Forelimb muscle (tissue), 1 donor: ENCODE results near the gene CBLIF. TPM values are rescaled to one million over a fixed set of nuclear protein-coding genes. Genes with fewer than 3 reads are reported as not detected.
"Not testable (repeated sequence)": the region's sequence is repeated elsewhere in the genome, so short reads cannot be mapped to it uniquely, and the experiment has no call there.

Experiments
- DNase-seq: peaks from one replicate; pipeline ENCODE4 v3.0.0-alpha.2; 2013; ENCODE audit warnings: low read depth
- polyA plus RNA-seq: library from polyadenylated mRNA; unstranded; fragments of 120-200 nt; gene quantifications from one replicate; pipeline ENCODE4 v1.2.1, GENCODE V29; 2013; ENCODE audit not compliant: insufficient read length

Gene CBLIF
- polyA plus RNA-seq, 1 donor, result not detected

DNA sequence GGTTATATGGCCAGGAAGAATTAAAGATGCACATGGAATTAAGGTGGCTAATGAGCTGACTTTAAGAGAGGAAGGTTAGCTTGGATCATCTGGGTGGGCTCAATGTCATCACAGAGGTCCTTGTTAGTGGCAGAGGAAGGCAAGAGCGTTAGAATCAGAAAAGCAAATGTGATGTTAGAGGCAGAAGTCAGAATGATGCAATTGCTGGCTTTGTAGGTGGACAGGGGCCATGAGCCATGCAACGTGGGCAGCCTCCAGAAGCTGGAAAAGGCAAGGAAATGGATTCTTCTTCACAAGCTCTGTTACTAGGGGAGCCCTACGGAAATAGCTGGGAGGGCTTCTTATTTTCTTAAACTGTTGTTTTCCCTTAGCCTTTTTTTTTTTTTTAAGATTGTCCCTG lies 2.3 kb upstream of the CBLIF start:
- DNase-seq, result no peak

DNA sequence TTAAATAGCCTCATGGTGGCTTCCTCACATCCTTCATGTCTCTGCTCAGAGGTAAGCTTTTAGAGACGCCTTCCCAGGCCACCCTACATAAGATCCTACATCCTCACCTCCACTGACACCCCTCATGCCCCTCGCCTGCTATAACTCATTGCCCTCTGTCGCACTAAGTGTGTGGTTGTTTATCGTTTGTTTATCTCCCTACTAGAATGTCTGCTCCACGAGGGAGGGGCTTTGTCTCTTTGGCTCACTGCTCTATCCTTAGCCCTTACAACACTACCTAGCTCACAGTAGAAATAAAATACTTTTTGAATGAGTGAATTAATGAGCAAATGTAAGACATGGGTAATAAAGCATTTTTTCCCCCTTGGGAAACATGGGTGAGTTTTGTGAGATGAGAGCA lies 1.3 kb upstream of the CBLIF start:
- DNase-seq, result no peak

DNA sequence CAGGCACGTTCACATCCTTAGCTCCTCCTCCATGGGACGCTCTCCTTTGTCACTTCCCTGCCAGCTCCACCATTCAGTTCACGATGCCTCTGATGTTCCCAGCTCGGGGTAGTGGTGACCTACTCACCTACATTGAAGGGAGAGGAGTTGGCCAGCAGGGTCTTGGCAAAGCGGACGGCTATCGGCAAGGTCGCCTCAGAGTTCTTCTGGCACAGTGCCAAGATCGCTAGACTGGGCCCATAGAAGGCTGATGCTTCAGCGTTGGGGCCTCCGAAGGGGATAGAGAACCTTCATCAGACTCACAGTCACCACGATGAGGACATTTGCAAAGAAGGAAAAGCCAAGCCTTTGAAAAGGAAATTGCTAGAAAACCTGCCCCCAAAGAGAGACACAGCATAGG lies 3.0 kb downstream of the CBLIF start:
- no peak for DNase-seq

DNA sequence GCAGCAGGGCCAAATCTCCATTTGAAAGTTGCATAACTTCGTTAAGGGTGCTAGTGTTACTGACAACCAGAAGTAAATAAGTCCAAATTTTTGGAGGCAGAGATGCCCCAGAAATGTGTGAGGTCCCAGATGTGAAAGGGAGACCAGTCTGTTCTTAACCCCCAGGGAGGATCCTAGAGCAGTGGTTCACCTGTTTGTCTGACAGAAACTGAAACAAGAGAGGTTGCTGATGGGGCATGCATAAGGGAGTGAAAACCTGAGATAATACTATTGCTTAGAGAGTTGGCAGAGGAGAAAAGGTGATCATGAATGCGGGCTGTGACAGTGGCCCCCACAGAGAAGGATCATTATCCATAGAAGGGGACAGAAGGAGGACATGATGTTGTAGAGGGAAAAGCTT lies 3.8 kb downstream of the CBLIF start:
- no peak for DNase-seq

DNA sequence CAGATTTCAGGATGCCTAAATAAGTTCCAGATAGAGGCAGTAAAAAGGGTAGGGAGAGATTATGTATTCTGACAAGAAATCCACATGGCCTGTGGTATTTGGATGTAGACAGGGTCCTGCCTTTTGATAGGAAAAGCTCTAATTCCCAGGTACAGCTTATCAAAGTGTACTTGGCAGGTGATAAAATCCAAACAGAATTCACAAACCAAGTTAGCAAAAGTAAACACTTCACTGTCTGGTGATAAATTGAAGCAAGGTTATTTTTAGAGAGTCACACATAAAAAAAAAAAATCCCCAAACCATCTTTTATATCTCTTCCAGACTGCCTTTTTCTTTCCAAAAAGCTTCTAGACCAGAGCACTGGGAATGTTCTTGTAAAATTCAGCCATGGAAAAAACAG lies 5.7 kb downstream of the CBLIF start:
- DNase-seq, result no peak

DNA sequence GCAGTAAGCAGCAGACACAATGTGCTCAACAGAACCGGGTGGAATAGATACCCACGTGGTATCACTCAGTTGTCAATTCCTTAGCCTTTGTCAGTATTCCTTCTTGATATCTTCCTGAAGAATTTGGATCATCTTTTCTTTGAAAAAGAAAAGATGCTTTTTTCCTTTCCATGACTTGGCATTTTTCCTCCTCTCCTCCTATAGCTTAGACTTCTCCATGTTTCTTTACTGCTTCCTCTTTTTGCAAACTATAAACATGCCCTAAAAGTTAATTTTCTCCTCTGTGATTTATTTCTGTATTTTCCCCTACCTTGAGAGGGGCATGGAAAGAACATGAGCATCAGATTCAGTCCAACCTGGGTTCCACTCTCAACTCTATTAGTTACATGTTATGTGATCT lies 11.7 kb downstream of the CBLIF start:
- no peak for DNase-seq

DNA sequence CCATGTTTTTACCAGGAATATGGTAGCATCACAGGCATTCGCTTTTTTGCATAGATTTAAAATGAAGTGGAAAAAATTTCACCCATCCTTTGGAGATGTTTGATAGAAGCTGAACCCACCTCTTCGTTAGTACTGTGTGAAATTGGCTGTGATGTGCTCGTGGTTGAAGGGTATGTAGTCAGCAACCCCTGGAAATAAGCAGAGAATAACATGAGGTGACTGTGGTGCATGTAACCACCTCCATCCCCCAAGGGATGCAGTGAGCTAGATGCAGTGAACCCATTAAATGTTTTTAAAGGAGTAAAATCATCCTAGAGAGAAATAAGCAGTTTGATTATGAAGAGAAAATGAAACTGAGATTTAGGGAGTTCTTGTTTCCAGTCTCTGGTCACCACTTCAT lies 15.9 kb downstream of the CBLIF start:
- no peak for DNase-seq

DNA sequence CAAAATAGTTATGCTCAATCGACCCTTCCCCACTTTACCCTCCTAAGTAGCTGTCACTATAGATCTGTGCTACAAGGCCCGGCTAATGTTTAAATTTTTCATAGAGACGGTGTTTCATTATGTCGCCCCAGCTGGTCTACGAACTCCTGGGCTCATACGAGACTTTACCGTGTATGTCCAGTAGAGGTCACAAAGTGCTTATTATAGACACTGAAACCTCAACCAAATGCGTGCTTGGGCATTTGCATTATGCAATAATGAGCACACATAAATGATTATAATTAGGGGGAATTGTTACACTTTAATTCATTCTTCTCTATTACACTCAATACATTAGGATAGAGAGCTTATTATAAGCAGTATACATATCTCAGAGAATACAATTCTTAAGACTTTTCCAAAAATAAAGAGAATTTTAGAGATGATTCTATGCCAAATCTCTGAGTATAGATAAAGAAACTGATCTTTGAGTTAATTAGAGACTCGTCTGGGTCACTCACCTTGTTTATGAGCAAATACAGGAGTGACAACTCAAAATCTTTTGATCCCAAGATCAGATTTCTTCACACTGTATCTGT lies 22.2 kb downstream of the CBLIF start:
- no peak for DNase-seq

DNA sequence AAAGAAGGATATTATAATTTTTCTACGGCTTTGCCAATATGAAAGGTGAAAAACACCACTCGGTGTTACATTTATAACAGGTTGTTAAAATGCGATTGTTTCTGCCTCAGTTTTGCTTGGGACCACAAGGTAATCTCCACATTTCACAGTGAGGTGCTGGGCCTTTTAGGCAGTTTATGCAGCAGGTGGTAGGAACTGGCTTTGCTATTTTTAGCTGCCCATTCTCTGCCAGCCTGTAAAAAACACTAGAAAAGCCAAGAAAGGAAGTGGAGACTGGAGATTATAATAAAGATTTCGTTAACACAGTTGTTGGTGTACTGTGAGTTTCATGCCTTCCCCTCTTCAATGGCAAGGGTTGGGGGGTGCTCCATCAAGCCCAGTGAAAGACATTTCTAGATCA lies 26.7 kb downstream of the CBLIF start:
- no peak for DNase-seq

DNA sequence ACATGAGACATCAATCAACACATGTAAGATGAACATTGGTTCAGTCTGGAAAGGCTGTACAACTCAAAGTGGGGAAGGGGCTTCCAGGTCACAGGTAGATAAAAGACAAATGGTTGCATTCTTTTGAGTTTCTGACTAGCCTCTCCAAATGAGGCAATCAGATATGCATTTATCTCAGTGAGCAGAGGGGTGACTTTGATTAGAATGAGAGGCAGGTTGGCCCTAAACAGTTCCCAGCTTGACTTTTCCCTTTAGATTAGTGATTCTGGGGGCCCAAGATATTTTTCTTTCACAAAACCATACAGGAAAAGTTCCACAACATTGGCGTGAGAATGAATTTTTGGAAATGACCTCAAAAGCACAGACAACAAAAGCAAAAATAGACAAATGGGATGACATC lies 28.9 kb downstream of the CBLIF start:
- not testable (repeated sequence) for DNase-seq

DNA sequence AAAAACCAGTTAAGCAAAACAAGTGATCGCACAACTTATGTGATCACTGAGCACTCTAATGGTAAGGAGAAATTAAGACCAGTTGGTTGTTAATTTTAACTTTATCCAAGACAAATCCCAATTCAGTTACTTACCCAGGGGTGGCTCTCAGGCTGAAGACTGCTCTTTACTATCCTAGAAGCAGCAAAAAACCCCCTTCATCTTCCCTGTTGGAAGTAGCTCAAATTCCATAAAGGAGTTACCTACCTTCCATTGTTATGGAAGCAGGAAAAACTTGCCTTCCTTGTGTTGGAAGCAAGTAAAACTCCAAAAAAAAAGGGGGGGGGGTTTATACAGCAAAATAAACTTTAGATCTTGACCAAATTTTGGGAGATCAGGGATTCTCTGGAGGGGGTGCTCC lies 29.5 kb downstream of the CBLIF start:
- DNase-seq, result no peak

DNA sequence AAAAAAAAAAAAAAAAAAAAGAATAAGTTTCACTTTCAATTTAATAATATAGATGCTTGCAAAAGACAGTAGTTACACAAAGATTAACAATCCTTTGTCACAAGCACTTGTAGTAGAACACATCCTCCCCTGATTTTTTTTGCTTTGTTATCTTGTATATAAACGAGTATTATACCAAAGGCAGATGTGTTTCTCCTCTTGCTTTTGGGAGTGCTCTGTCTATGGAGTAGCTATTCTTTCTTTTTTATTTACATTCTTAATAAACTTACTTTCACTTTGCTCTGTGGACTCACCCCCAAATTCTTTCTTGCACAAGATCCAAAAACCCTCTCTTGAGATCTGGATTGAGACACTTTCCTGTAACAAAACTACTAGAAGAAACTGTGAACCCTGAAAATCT lies 31.3 kb downstream of the CBLIF start:
- DNase-seq, result no peak

DNA sequence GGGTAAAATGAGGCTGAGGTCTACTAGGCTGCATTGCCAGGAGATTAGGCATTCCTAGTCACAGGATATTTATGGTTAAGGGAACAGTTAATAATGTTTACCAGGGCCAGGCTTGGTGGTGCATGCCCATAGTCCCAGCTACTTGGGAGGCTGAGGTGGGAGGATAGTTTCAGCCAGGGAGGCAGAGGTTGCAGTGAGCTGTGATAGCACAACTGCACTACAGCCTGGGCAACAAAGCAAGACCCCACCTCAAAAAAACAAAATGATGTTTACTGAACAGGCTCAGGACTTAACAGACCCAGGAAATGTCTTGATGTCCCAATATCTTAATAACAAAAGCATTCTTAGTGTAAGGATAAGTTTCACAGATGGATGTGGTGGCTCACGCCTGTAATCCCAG lies 31.9 kb downstream of the CBLIF start:
- no peak for DNase-seq

DNA sequence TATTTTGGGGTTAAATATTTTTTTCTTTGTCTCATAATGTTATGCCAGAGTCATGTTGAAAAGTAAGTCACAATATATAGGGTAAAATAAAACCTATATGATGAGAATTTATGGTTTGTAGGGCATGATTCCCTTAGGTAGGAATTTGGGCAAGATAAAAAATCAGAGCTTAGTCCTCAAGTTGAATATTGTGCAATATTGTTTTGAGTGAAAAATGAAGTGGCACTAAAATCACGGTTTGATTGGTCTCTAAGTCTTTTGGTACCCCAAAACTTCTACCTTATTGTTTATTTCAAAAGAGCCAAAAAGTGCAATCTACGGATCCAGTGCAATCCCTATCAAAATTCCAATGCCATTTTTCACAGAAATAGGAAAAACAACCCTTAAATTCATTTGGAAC lies 33.1 kb downstream of the CBLIF start:
- no peak for DNase-seq

DNA sequence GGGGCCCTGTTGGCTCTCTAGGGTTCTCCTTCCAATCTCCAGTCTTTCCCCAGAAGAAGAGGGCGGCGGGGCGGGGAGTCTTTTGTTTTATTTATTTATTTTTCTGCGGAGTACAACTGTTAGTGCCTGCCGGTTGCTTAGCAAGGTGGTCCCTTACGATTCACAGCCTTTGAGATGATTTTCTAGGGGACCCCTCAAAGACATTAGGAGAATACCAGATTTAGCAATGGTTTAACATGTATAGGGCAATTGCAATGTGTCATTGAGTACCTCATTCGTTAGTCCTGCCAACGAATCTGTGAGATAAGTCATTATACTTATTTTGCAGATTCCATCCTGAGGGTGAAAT lies 34.4 kb downstream of the CBLIF start:
- DNase-seq, result no peak

DNA sequence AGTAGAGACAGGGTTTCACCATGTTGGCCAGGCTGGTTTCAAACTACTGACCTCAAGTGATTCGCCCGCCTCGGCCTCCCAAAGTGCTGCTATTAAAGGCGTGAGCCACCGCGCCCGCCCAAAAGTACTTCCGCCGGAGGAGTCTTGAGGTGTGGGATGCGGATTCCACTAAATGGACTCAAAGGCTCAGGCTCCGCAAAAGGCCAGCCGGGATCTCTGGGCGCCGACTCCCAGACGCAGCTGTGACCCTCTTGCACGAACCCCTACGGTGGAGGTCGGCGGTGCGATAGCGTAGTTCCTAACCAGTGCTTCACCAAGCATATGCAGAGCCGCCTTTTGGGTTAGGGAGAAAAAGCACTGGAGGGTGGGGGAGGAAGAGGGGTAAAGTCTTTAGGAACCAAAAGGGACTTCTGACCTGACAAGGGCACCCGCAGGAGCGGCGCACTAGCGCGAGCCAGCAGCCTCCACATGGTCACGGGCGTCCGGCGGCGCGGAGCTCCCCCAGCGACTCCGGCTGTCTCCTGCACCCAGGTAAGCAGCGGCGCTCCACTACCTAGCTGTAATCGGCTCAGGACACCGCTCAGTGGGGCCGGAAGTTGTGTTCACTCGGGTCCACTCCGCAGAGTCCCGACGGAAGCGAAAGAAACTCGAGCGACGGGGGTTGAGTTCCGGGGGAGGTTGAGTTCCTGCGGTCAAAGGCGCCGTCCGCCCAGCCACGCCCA lies 34.9 kb downstream of the CBLIF start, which contains the start of gene MRPL16:
TSS of gene MRPL16 (minus strand) at position 590 of the 722 bp plus-strand sequence. CDS start at position 470, 120 bp downstream.
- peak; percentile 56 for DNase-seq

DNA sequence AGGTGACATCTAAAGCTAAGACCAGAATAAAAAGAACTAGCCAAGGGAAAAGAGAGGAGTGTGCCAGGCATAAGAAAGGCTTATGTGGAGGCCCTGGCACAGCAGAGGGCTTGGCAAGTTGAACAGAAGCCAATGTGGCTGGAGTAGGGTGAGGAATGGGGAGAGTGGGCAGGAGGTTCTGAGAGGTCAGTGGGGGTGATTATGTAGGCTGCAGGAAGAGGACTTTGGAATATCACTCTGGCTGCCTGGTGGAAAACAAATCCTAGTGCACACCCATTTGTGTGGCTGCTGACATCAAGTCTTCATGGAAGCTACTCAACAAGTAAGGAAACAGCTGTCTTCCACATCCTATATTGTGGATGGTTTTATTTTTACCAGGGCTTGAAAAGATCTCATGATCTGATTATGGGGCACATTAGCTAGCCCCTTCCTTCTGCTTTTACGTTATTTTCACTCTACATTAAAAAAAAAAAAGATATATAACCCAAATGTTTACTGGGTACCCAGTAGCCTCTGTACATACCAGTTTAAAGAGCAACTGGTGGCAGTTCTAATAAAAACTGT lies 38.2 kb downstream of the CBLIF start:
- no peak for DNase-seq

DNA sequence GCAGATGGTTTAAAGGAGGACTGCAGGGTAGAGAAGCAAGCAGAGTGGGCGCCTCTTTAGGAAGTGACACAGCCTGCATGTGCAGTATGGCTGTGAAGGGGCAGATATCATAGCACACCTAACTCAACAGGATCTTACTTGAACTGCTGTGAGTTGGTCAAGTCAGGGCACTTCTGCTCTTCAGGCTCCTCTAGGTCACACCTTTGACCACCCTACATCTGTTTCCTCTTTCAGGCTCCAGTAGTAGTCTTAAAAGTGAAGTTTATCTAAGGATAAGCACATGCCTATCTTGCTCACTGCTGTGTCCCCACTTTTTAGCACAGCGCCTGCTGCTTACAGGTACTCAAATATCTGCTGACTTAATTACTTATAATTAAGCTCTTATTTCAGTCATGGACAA lies 41.2 kb downstream of the CBLIF start:
- no peak for DNase-seq

DNA sequence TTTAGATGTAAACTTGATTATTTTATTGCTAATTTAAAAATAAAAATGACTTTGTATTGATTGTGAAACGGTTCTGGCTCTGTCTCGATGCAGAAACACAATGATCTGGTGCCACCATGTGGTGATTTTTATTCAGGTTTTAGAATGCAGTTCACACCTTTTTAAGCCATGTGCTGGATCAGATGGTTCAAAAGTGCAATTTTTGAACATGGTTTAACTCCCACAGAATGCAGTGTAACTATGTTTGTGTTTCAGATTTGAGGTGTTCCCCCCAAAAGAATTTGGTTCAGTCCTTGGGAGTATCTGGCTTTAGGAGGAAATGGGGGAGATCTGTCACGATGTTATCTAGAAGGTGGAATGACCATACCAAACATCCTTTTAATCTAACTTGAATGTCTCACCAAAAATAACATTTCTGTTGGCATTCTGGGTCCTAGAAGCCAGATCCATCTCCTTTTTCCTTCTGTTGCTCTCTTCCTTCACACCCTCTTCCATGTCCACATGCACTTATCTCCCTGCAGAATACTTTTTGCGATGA lies 42.6 kb downstream of the CBLIF start:
- DNase-seq, result peak; percentile 36

DNA sequence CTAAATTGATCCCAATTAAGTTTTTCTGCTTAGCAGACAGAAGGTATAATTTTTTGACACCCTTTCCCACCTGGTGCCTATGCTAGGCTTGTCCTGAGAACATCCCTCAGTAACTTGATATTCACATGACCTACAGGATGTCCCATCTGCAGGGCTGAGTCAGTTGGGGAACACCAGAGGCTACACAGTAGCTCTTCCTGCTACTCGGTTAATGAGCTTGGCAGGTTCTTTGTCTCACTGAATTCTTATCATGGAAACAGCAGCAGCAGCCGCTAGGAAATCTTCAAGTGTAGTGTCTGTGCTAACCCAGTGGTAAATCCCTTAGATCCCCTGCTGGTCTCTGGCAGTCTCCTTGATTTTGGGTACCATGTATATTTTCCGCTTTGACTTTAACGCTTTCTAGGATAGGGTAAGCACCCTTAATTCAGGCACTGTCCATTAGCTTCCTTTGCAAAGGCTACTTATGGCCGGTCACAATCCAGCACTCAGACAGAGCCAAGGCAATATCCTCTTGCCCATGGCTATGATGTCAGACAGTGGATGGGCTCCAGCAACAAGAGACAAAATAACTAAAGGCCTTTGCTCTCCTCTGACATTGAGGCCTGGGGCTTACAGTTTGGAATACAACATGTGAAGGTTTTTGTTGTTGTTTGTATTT lies 43.2 kb downstream of the CBLIF start:
- DNase-seq, result no peak

DNA sequence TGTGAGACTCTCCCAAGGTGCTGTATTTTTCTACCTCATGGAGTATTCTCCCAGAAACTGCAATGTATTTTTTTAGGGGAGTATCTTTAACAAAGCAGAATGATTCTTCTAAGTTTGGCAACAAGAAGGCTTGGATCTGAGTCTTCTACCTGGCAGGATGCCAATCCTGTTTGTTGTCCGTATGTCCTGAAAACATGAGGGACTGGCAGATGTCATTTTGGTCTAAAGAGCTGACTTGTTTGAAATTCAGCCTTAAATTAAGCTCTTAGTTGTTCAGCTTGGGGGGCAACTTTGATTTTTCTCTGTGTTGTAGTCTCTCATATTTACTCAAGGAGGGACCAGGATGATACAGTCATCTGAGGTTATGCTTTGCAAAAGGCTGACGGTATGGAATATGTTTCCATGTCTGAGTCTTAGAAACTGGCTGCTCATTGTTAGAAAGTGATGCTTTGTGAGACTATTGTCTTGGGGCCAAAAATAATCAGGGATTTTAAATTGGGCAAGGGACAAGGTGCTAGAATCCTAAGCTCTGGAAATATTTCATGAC lies 44.1 kb downstream of the CBLIF start:
- DNase-seq, result no peak

DNA sequence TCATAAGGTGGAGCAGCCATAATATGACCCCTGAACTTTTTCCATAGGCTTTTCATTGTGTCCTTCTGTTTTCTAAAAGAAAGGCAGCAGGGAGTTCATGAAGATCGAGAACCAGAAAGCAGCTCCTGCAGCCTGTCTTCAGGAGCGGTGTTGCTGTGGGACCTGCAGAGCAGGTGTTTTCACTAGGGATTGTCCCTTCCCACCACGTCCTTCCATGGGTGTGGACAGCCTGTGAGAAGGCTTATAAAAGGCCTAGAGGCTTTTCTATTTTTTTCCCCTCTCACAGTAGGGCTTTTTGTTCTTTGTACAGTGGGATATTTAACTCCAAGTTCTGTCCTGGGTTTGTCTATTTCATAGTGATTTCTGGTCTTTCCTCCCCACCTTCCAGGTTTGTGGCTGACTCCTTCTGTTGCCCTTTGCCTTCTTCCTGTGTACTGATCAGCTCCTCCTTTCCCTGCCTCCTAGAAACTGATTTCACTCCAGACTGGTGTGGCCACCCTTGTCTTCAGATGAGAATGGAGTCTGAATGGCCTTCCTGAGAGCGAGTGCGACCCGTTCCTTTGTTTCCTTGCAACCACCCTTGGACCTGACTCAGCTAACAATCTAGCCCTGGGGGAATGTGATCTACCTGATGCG lies 44.8 kb downstream of the CBLIF start:
- DNase-seq, result no peak
